GM06990 (cell line): Measurements from ENCODE around the gene TMED1.

Source experiments
- DNase-seq: peaks from one replicate; pipeline ENCODE4 v3.0.0-alpha.2; 2011; ENCODE audit not compliant: insufficient read length; ENCODE audit errors: extremely low read depth
- H3K27me3 ChIP-seq: replicated peaks from 2 replicates; pipeline ENCODE4 v1.6.0; 2011; ENCODE audit warnings: low read length; ENCODE audit not compliant: control insufficient read depth, insufficient read depth
- H3K36me3 ChIP-seq: 2 replicates; pipeline ENCODE4 v1.5.1; 2011; ENCODE audit warnings: low read length; ENCODE audit not compliant: control insufficient read depth, insufficient read depth
- H3K4me3 ChIP-seq: replicated peaks from 2 replicates; pipeline ENCODE4 v1.5.1; 2011; ENCODE audit warnings: low read depth, mild to moderate bottlenecking, control low read depth, low read length
- CTCF ChIP-seq: IDR thresholded peaks from 2 replicates; pipeline ENCODE4 v1.5.1; 2011; ENCODE audit warnings: low read length, control low read depth, mild to moderate bottlenecking, inconsistent platforms; ENCODE audit not compliant: insufficient read depth, poor library complexity, severe bottlenecking

Gene TMED1

GRCh38 chr19:10836479-10837330 is 693 bp upstream of the TMED1 start:
- Histone ChIP-seq H3K36me3 (peaks cover 12% of the 10 kb centered on the region), H3K4me3 (peak overlapping the region; percentile 79), H3K27me3 (no peaks in the 10 kb centered on the region)
- peak; percentile 88 for DNase-seq
- TF ChIP-seq CTCF, result no peak

GRCh38 chr19:10835089-10835753 is 791 bp downstream of the TMED1 start:
- Histone ChIP-seq H3K4me3 (peak overlapping the region; percentile 12), H3K36me3 (peaks cover 19% of the 10 kb centered on the region), H3K27me3 (no peaks in the 10 kb centered on the region)
- DNase-seq, result no peak
- TF ChIP-seq CTCF, result no peak

- no peak for DNase-seq
- no peak for TF ChIP-seq CTCF
- Histone ChIP-seq H3K4me3 (no peak overlapping the region), H3K36me3 (peaks cover 25% of the 10 kb centered on the region), H3K27me3 (no peaks in the 10 kb centered on the region)
Observed at GRCh38 chr19:10832939-10833296, 3.1 kb downstream of the TMED1 start.

- no peaks in the 10 kb centered on the region for H3K27me3 ChIP-seq
- DNase-seq, result no peak
- H3K4me3 ChIP-seq, result no peak overlapping the region
- TF ChIP-seq CTCF, result no peak
- H3K36me3 ChIP-seq, result peaks cover 25% of the 10 kb centered on the region
Observed at GRCh38 chr19:10831987-10832938, 3.7 kb downstream of the TMED1 start.

GRCh38 chr19:10830931-10831779 is 4.9 kb downstream of the TMED1 start:
- no peak for DNase-seq
- Histone ChIP-seq H3K27me3 (no peaks in the 10 kb centered on the region), H3K4me3 (no peak overlapping the region), H3K36me3 (peaks cover 26% of the 10 kb centered on the region)
- no peak for TF ChIP-seq CTCF
